DOHH2 (cell line): Measurements from ENCODE around the gene HSF2BP.
"Not testable (repeated sequence)": the region's sequence is repeated elsewhere in the genome, so short reads cannot be mapped to it uniquely, and the experiment has no call there.

Experiments
- H3F3A ChIP-seq: fragments of 200-600 bp; sonication (generic), shearing (Covaris generic); 2 replicates; pipeline ENCODE4 v1.6.0; 2016; ENCODE audit warnings: antibody characterized with exemption, mild to moderate bottlenecking; ENCODE audit not compliant: control insufficient read depth, insufficient read depth
- H3K27ac ChIP-seq: fragments of 200-600 bp; sonication (generic); 2 replicates; pipeline ENCODE4 v1.5.1; 2014; ENCODE audit warnings: low read depth, mild to moderate bottlenecking, low read length, moderate library complexity
- H3K27me3 ChIP-seq: fragments of 200-600 bp; sonication (generic); 2 replicates; pipeline ENCODE4 v1.6.1; 2014; ENCODE audit warnings: mild to moderate bottlenecking, low read length, mixed read lengths; ENCODE audit not compliant: control insufficient read depth
- H3K36me3 ChIP-seq: fragments of 200-600 bp; sonication (generic); 2 replicates; pipeline ENCODE4 v1.6.1; 2014; ENCODE audit warnings: mild to moderate bottlenecking, low read length, moderate library complexity, mixed read lengths; ENCODE audit not compliant: control insufficient read depth
- H3K4me1 ChIP-seq: fragments of 200-600 bp; sonication (generic); 2 replicates; pipeline ENCODE4 v1.6.1; 2014; ENCODE audit warnings: mild to moderate bottlenecking, low read length, mixed read lengths; ENCODE audit not compliant: control insufficient read depth
- H3K4me2 ChIP-seq: fragments of 200-600 bp; sonication (generic); 2 replicates; pipeline ENCODE4 v1.6.0; 2014; ENCODE audit warnings: mild to moderate bottlenecking, low read length, moderate library complexity
- H3K4me3 ChIP-seq: fragments of 200-600 bp; sonication (generic); 2 replicates; pipeline ENCODE4 v1.5.1; 2014; ENCODE audit warnings: mild to moderate bottlenecking, low read length, mixed read lengths
- H3K79me2 ChIP-seq: fragments of 200-600 bp; sonication (generic); 2 replicates; pipeline ENCODE4 v1.6.1; 2014; ENCODE audit warnings: mild to moderate bottlenecking, low read length, mixed read lengths; ENCODE audit not compliant: control insufficient read depth
- H3K9me2 ChIP-seq: fragments of 200-600 bp; sonication (generic); replicated peaks from 2 replicates; pipeline ENCODE4 v1.6.1; 2014; ENCODE audit warnings: mild to moderate bottlenecking, low read length, mixed read lengths; ENCODE audit not compliant: control insufficient read depth
- H3K9me3 ChIP-seq: fragments of 200-600 bp; sonication (generic); 2 replicates; pipeline ENCODE4 v1.6.1; 2014; ENCODE audit warnings: antibody characterized with exemption, low read length, mixed read lengths; ENCODE audit not compliant: control insufficient read depth, insufficient read depth
- H4K20me1 ChIP-seq: fragments of 200-600 bp; sonication (generic); 2 replicates; pipeline ENCODE4 v1.6.0; 2014; ENCODE audit warnings: low read depth, mild to moderate bottlenecking, antibody characterized with exemption, low read length, moderate library complexity; ENCODE audit not compliant: control insufficient read depth, insufficient read depth
- EZH2phosphoT487 ChIP-seq: fragments of 200-600 bp; sonication (generic); IDR thresholded peaks from 2 replicates; pipeline ENCODE4 v1.6.1; 2017; ENCODE audit warnings: borderline replicate concordance, mild to moderate bottlenecking, antibody characterized with exemption, low read length, moderate library complexity, mixed read lengths
- TF ChIP-seq, protein P1 (sequence below): fragments of 200-600 bp; sonication (generic); IDR thresholded peaks from one replicate; pipeline ENCODE4 v1.5.1; 2014; ENCODE audit warnings: antibody characterized with exemption, mild to moderate bottlenecking, low read depth, low read length; ENCODE audit not compliant: poor library complexity, severe bottlenecking

Gene HSF2BP

DNA sequence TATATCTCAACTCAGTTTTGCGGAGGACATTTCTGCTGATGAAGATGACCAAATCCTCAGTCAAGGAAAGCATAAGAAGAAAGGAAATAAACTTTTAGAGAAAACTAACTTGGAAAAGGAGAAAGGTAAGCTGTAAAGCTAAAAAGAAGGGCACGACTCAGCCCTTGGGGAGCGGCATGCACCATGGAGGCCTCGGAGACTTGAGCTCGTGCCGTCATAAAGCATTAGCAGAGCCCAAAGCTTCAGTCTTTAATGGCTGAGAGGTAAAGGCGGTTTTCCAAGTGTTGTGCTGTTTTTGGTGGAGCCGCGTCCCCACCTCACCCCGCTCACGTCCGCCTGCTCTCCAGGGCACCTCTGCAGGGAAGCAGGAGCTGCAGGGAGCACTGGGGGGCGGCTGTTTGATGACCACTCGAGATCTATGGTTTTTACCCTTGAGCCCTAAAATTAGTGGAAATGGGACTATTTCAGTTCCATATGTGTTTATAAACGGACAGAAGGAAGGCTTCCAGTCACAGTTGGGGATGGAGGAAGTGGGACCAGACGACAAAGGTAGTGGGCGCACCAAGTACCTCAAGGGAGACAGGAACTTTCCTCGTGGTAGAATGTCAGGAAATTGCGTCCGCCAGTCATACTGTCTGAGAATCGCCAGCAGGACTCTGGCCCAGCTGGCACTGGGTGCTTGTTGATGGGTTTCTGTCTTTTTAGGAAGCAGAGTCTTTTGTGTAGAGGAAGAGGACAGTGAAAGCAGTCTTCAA is 27.7 kb upstream of the HSF2BP start:
- Histone ChIP-seq H3K36me3 (peaks cover 96% of the 10 kb centered on the region), H3K27me3 (no peaks in the 10 kb centered on the region), H3K79me2 (no peaks in the 10 kb centered on the region; the same call in 1 of the 2 replicates), H3K4me2 (no peak overlapping the region), H4K20me1 (no peaks in the 10 kb centered on the region), H3K9me3 (no peaks in the 10 kb centered on the region), H3F3A (no peaks in the 10 kb centered on the region), H3K4me1 (no peaks in the 10 kb centered on the region), H3K4me3 (no peak overlapping the region), H3K9me2 (no peaks in the 10 kb centered on the region), H3K27ac (no peak overlapping the region)
- TF ChIP-seq EZH2phosphoT487 = no peak
- TF ChIP-seq, protein P1, sequence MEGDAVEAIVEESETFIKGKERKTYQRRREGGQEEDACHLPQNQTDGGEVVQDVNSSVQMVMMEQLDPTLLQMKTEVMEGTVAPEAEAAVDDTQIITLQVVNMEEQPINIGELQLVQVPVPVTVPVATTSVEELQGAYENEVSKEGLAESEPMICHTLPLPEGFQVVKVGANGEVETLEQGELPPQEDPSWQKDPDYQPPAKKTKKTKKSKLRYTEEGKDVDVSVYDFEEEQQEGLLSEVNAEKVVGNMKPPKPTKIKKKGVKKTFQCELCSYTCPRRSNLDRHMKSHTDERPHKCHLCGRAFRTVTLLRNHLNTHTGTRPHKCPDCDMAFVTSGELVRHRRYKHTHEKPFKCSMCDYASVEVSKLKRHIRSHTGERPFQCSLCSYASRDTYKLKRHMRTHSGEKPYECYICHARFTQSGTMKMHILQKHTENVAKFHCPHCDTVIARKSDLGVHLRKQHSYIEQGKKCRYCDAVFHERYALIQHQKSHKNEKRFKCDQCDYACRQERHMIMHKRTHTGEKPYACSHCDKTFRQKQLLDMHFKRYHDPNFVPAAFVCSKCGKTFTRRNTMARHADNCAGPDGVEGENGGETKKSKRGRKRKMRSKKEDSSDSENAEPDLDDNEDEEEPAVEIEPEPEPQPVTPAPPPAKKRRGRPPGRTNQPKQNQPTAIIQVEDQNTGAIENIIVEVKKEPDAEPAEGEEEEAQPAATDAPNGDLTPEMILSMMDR = no peak

GRCh38 chr21:43684424-43684823 is 25.1 kb upstream of the HSF2BP start:
- TF ChIP-seq, protein P1 = no peak
- no peak for TF ChIP-seq EZH2phosphoT487
- Histone ChIP-seq H3K36me3 (peaks cover 89% of the 10 kb centered on the region), H3K9me2 (no peaks in the 10 kb centered on the region), H3K27me3 (no peaks in the 10 kb centered on the region), H4K20me1 (0 out of 2 replicates have a peak, but pooled peaks cover 3% of the 10 kb centered on the region), H3K27ac (no peak overlapping the region), H3K9me3 (no peaks in the 10 kb centered on the region), H3K4me2 (no peak overlapping the region), H3K4me3 (no peak overlapping the region), H3K4me1 (no peaks in the 10 kb centered on the region), H3K79me2 (peaks cover 20% of the 10 kb centered on the region), H3F3A (no peaks in the 10 kb centered on the region)

- Histone ChIP-seq H3K27me3 (no peaks in the 10 kb centered on the region), H3K9me2 (no peaks in the 10 kb centered on the region), H3F3A (no peaks in the 10 kb centered on the region), H3K4me2 (no peak overlapping the region), H3K4me1 (no peaks in the 10 kb centered on the region), H4K20me1 (0 out of 2 replicates have a peak, but pooled peaks cover 3% of the 10 kb centered on the region), H3K36me3 (peaks cover 89% of the 10 kb centered on the region), H3K4me3 (no peak overlapping the region), H3K79me2 (peaks cover 48% of the 10 kb centered on the region), H3K27ac (no peak overlapping the region), H3K9me3 (no peaks in the 10 kb centered on the region)
- TF ChIP-seq, protein P1 = no peak
- TF ChIP-seq EZH2phosphoT487 = no peak
These were observed 22.4 kb upstream of the HSF2BP start for GRCh38 chr21:43681650-43682049.

- Histone ChIP-seq H3K79me2 (peaks cover 57% of the 10 kb centered on the region), H3K36me3 (peaks cover 88% of the 10 kb centered on the region)
- H3K4me1 ChIP-seq, H3K9me3 ChIP-seq, H4K20me1 ChIP-seq, H3F3A ChIP-seq, H3K27ac ChIP-seq, H3K4me2 ChIP-seq, H3K4me3 ChIP-seq, H3K27me3 ChIP-seq, H3K9me2 ChIP-seq: not testable (repeated sequence)
These were observed 21.1 kb upstream of the HSF2BP start for GRCh38 chr21:43680421-43680820.
